CD4-positive, alpha-beta T cell treated with Interleukin-4 for 4 hours (primary cell): ENCODE measurements around the gene FAM168A.
"Not testable (repeated sequence)": the region's sequence is repeated elsewhere in the genome, so short reads cannot be mapped to it uniquely, and the experiment has no call there.

Source experiments
- DNase-seq: peaks from one replicate; pipeline ENCODE4 v3.0.0-alpha.2; 2020

Gene FAM168A

DNA sequence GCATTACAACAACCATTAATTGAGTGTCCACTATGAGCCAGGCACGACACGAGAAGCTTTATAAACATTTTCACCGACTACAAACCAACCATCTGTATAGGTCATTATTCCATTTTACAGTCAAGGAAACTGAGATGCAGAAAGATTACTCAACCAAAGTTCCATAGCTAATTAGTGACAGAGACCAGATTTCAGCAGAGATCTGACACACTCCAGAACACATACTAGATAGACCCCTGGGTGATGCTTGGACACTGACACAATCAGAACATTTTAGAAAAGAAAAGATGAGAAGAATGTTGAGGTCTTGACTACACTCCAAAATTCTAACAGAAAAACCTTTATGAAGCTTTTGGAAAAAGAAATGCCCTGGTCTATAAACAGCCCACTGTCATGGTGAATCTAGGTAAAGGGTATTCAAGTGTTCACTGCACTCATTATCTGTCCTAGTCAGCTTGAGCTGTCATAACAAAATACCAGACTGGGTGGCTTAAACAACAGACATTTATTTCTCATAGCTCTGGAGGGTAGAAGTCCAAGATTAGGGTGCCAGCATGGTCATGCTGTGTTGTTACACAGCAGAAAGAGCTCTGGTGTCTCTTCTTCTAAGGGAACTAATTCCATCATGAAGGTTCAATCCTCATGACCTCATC is 132.8 kb downstream of the FAM168A start:
- no peak for DNase-seq

- no peak for DNase-seq
Measured at GRCh38 chr11:73464347-73464746, 133.6 kb downstream of the FAM168A start.

DNA sequence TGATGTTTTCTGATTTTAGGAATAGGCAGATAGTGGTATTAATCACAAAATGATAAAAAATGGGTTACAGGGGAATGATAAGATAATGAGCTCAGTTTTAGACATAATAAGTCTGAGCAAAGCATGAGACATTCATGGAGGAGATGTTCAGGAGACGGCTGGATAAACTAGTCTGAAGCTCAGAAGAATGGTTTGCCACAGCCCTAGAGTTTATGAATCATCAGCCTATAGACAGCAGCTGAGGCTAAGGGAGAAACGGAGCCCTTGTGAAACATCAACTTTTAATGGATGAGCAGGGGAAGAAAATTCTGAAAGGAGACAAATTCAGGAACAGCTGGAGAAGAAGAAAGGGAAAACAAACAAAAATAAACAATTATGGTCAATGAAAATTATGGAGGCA is 134.6 kb downstream of the FAM168A start:
- no peak for DNase-seq

- DNase-seq, result no peak
Measured at GRCh38 chr11:73461964-73462363, 135.9 kb downstream of the FAM168A start.

DNA sequence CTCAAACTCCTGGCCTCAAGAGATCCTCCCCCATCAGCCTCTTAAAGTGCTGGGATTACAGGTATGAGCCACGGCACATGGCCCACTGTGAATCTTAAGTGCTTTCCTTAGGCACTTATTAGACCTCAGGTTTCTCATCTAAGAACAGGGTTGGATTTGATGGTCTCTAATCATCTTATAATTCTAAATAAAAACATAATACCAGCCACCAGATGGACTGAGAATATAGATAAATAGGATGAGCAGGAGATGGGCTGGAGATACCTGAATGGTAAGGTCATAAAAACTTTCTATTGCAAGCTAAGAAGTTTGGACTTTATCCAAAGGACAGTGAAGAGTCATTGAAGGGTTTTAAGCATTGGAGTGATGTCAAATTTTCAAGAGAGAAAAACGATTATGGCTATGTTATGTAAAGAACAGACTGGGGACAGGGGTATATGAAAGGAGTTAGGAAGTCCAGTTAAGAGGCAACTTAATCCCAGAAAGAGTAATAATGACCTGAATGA is 136.5 kb downstream of the FAM168A start:
- DNase-seq, result no peak

DNA sequence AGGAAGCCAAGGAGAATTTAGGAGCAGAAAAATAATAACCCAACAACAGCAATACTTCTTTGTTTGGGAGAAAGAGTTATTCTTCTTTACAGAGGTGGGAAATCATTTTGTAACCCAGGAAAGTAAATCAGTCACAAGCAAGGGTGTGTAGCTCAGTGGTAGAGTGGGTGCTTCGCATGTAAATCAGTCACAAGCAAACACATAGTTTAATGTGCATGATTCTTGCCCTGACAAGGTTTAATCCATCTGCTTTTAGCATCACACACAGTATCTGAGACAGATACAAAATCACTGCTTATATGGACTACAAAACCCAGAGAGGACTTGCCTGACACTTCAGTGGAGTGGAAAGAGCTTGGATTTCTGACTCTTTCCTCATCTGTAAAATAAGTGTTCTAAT is 139.7 kb downstream of the FAM168A start:
- no peak for DNase-seq

- DNase-seq, result no peak
Measured at GRCh38 chr11:73454987-73455386, 142.9 kb downstream of the FAM168A start.

DNA sequence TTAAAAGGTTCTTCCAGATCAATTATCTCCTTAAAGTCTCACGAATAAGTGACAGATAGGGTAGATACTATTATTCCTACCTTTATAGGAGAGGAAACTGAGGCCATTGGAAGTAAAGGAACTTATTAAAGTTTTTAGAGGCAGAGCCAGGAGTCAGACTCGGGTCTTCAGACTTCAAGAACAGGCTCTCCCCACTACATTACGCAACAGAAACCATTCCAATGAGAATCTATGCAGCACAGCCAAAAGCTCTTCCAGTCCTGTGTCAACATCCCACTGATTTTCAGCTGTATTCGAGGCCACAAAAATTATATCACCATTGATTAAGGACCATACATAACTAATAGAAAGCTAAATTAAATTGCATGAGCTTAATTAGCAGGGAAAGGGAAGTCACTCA is 144.3 kb downstream of the FAM168A start:
- no peak for DNase-seq

- DNase-seq, result no peak
Measured at GRCh38 chr11:73452726-73453125, 145.2 kb downstream of the FAM168A start.

DNA sequence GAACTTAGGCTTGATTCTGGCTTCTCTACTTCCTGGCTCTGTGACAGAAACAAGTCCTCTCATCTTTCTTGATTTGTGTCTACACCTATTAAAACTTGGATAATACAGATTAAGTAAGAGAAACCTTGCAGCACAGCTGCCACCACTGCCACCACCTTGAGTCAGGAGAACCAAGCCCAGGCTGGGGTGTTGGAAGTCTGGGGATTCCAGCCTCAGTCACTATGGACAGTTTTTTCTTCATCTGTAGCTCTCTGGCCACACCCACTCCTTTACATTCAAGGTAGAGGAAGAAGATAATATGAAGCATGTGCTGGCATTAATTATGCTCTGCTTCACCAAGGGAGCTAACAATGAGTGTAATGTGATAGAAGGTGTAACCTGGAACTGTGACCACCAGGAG is 146.0 kb downstream of the FAM168A start:
- no peak for DNase-seq

- no peak for DNase-seq
Measured at GRCh38 chr11:73446766-73447165, 151.1 kb downstream of the FAM168A start.

- no peak for DNase-seq
Measured at GRCh38 chr11:73445980-73446379, 151.9 kb downstream of the FAM168A start.

DNA sequence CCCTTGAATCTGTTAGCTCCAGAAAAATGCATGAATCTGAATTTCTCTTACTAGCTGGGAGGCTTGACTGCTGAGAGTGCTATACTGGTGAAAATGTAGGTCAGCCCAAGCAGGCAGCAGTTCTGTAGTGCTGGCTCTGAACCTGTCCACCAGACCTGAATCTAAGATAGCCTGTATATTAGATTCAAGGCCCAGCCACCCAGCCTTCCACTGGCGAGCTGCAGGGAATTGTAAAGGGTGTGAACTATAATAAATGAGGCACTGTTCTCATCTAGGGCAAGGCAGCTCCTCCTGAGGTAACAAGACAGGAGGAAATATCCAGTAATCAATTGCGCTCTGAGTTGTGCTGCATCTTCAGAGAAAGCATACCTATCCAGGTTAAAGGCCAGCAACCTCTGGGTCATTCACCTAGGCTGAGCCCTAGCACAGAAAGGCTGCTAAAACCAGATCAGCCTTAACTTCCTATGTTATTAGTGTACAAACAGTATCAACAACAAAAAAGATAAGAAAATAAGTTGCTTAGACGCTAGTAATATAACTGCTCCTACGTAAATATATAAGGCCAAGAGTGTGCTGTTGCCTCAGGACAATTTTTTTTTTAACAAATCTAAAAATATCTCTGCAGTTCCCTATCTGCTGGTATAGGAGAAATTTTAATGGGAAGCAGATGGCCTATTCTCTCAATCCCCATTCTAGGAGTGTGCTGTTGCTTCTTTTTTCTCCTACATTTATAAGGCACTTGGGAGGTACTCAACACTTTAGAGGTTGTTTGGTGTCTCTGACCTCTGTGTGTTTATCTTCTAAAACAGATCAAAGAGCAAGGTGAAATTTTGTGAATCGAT is 158.7 kb downstream of the FAM168A start:
- no peak for DNase-seq

- not testable (repeated sequence) for DNase-seq
Measured at GRCh38 chr11:73436859-73437258, 161.1 kb downstream of the FAM168A start.

DNA sequence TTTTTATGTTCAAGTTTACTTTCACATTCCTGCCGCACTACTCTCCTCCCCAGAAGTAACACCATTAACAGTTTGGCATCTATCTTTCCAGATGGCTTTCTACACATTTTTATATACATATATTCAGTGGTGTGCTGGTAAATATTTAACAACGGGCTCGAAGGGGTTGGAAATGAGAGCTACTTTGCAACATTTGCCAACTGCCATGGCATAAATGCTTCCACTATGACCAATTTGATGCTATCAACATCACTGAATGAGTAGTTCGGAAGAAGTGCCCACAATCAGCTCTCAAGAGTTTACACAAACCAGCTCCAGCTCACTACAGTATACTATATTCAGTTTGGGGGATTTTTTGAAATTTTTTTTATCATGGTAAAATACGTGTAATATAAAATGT is 166.5 kb downstream of the FAM168A start:
- DNase-seq, result no peak

DNA sequence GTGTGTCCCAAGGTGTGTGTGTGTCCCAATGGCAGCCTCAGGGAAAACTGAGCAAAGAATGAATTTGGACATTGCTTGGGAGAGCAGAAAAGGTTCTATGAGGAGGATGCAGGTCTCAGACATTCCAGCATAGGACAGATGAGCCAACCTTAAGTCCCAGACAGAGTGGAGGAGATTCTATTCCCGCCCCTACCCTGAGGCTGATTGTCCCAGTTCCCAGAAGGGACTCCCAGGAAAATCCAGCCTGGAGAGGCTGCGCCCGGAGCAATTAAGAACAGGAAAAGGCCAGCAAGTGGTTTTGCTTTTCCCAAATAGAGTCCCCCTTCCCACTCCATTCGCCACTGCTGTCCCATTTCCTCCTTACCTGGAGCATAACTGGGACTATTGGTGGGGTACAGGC is 167.6 kb downstream of the FAM168A start:
- no peak for DNase-seq

DNA sequence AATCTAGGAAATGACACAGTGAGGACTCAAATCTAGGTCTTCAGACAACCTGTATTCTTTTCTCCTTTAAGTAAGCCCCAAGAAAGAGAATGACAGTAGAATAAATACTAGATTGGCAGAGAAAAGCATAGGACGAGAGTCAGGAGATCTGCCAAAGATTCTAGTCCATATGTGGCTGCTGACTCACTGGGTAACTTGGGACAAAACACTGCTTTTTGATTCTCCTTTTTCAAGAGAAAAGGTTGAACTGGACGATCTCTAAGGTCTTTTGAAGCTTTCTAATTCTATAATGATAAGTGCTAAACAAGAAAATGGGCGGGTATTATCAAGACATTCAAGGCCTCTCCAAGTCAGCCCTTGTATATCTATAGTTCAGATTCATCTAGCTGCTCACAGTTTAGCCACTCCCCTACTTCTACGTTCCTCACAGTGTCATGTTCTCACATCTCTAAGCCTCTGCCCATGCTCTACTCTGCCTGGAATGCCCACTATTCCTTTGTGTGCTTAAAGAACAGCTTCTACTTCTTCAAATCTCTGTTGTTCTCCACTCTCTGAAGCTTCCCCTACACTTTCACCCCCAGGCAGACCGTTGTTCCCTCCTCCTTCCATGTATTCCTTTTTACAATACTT is 168.7 kb downstream of the FAM168A start:
- no peak for DNase-seq

DNA sequence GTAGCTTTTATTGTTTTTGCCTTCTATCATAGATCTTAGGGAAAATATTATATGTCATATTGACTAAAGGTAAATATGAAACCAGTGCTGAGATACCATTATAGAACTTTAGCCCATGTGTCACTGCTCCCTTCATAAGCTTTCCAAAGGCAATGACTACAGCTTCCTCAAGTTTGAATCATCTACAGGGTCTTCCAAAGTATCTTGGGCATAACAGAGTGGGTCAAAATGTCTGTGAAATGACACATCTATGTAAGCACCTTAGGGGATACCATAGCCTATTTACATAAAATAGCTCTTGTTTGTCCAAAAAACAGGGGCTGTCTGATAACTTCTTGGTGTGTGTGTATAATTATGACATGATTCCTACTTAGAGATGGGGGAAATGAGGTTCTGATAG is 169.2 kb downstream of the FAM168A start:
- no peak for DNase-seq

DNA sequence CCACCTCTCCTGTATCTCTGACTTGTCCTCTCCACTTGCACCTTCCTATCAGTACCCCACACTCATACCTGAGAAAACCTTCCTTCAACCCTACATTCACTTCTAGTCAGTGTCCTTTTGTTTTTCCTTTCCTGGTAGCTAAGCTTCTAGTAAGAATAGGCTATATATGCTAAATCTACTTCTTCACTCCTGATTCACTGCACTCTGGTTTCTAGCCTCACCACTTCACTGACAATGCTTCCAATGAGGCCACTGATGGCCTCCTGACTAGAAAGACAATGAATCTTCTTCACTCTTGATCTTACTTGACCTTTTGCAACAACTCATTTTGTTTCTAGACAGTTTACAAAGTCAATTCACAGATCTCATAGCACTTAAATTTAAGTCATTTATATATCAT is 169.7 kb downstream of the FAM168A start:
- DNase-seq, result no peak

- no peak for DNase-seq
Measured at GRCh38 chr11:73426219-73426850, 171.6 kb downstream of the FAM168A start.

- DNase-seq, result no peak
Measured at GRCh38 chr11:73425108-73425507, 172.8 kb downstream of the FAM168A start.

DNA sequence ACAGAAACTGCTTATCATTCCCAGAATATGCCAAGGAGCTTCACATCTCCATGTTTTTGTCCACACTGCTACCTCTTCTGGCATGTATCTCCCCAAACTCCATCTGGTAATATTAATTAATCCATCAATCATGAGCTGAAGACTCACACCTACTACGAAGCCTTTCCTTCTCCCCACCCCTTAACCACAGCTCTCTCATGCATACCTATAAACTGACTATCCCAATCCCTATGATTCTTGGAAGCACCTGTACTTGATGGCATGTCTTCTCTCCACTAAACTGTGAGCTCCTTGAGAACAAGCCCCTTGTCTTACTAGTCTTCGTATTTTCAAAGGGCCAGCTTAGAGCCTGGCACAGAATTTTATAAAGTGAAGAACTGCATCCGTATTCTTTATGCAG is 174.4 kb downstream of the FAM168A start:
- no peak for DNase-seq

DNA sequence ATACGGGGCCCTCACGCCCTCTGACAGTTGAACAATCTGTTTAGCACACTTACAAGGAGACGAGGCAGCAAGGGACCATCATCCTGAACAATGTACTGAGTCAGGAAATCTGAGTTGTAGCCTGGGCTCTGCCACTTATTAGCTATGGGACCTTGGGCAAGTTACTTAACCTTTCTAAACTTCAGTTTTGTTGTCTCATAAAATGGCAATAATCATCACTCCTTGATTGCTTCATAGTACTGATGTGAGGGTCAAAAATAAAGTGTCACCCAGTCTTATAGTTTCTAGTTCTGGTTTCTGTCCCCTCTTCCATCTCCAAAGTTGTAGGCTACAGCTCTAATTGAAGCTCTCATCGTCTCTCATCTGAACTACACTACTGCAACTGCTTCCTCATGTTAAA is 175.0 kb downstream of the FAM168A start:
- DNase-seq, result no peak
